SK-N-MC (cell line): Measurements from ENCODE around the gene SPACA7.

Source experiments
- EZH2 ChIP-seq: fragments of 200-600 bp; sonication (generic); IDR thresholded peaks from one replicate; pipeline ENCODE4 v1.6.1; 2017; ENCODE audit warnings: antibody characterized with exemption
- FOXP2 ChIP-seq: optimal IDR thresholded peaks from 2 replicates; pipeline ENCODE3; 2011; ENCODE audit warnings: mild to moderate bottlenecking, moderate library complexity; ENCODE audit not compliant: insufficient read depth; ENCODE audit errors: extremely low read length, control extremely low read depth
- POLR2AphosphoS5 ChIP-seq: IDR thresholded peaks from 2 replicates; pipeline ENCODE4 v1.6.1; 2012; ENCODE audit warnings: mild to moderate bottlenecking, low read depth, low read length, borderline replicate concordance

- no peak for TF ChIP-seq EZH2
- no peak for TF ChIP-seq POLR2AphosphoS5
- TF ChIP-seq FOXP2, result no peak
Measured at GRCh38 chr13:112453207-112453829, 77.2 kb downstream of the SPACA7 start.
